Ammon's horn (tissue), 1 donor: ENCODE data around the gene NRDC.
"Not testable (repeated sequence)": the region's sequence is repeated elsewhere in the genome, so short reads cannot be mapped to it uniquely, and the experiment has no call there.

Experiments used
- DNase-seq: peaks from one replicate; pipeline ENCODE4 v3.0.0-alpha.2; 2016; ENCODE audit warnings: low spot score

NRDC gene

GRCh38 chr1:51897699-51898031 lies 19.1 kb upstream of the NRDC start:
- DNase-seq = no peak

GRCh38 chr1:51894748-51895147 lies 16.2 kb upstream of the NRDC start:
- DNase-seq = not testable (repeated sequence)

- no peak for DNase-seq
These were observed 265 bp downstream of the NRDC start for GRCh38 chr1:51878308-51878615.

GRCh38 chr1:51877434-51878307 lies 856 bp downstream of the NRDC start:
- DNase-seq = peak; percentile 32

GRCh38 chr1:51875836-51876235 lies 2.7 kb downstream of the NRDC start:
- no peak for DNase-seq

GRCh38 chr1:51875291-51875772 lies 3.2 kb downstream of the NRDC start:
- DNase-seq = no peak

GRCh38 chr1:51873270-51873669 lies 5.3 kb downstream of the NRDC start:
- DNase-seq = not testable (repeated sequence)

- DNase-seq = no peak
These were observed 7.1 kb downstream of the NRDC start for GRCh38 chr1:51871351-51871975.

GRCh38 chr1:51870603-51871350 lies 7.8 kb downstream of the NRDC start:
- DNase-seq = no peak

GRCh38 chr1:51867479-51868232 lies 10.9 kb downstream of the NRDC start:
- no peak for DNase-seq

- DNase-seq = no peak
These were observed 15.1 kb downstream of the NRDC start for GRCh38 chr1:51863384-51863783.

- DNase-seq = no peak
These were observed 16.9 kb downstream of the NRDC start for GRCh38 chr1:51861669-51862068.

- DNase-seq = no peak
These were observed 18.8 kb downstream of the NRDC start for GRCh38 chr1:51859735-51860134.

- DNase-seq = no peak
These were observed 19.2 kb downstream of the NRDC start for GRCh38 chr1:51859333-51859732.

- DNase-seq = no peak
These were observed 19.6 kb downstream of the NRDC start for GRCh38 chr1:51858892-51859291.

- DNase-seq = no peak
These were observed 21.8 kb downstream of the NRDC start for GRCh38 chr1:51856745-51857144.

- no peak for DNase-seq
These were observed 22.9 kb downstream of the NRDC start for GRCh38 chr1:51855624-51856023.

- DNase-seq = no peak
These were observed 25.2 kb downstream of the NRDC start for GRCh38 chr1:51853360-51853759.

- no peak for DNase-seq
These were observed 26.6 kb downstream of the NRDC start for GRCh38 chr1:51851882-51852396.

GRCh38 chr1:51850420-51851223 lies 27.9 kb downstream of the NRDC start:
- DNase-seq = peak; percentile 7

GRCh38 chr1:51847294-51847920 lies 31.1 kb downstream of the NRDC start:
- DNase-seq = no peak
